Astrocyte (in vitro differentiated cells and primary cell): Measurements from ENCODE around the gene EPB41L1. TPM values are rescaled to one million over a fixed set of nuclear protein-coding genes. Genes with fewer than 3 reads are reported as not detected.

Source experiments
- DNase-seq: peaks from one replicate; pipeline ENCODE4 v3.0.0-alpha.2; 2010; ENCODE audit warnings: low read depth
- FAIRE-seq: peaks from 2 replicates; lab custom pipeline; 2011; peaks lifted over from hg19 to GRCh38; lab: Jason Lieb, UNC
- H2AFZ ChIP-seq: 2 replicates; pipeline ENCODE4 v1.6.0; 2012; ENCODE audit warnings: low read depth, low read length, inconsistent platforms
- H3K27ac ChIP-seq: 2 replicates; pipeline ENCODE4 v1.5.1; 2011; ENCODE audit warnings: low read depth, low read length, inconsistent platforms
- H3K27me3 ChIP-seq: 2 replicates; pipeline ENCODE4 v1.6.0; 2011; ENCODE audit warnings: low read length, inconsistent platforms; ENCODE audit not compliant: insufficient read depth
- H3K36me3 ChIP-seq: 2 replicates; pipeline ENCODE4 v1.5.1; 2011; ENCODE audit warnings: low read length, inconsistent platforms; ENCODE audit not compliant: insufficient read depth
- H3K4me1 ChIP-seq: 2 replicates; pipeline ENCODE4 v1.5.1; 2011; ENCODE audit warnings: low read length, inconsistent platforms; ENCODE audit not compliant: insufficient read depth
- H3K4me2 ChIP-seq: 2 replicates; pipeline ENCODE4 v1.6.0; 2012; ENCODE audit warnings: low read length, inconsistent platforms
- H3K4me3 ChIP-seq: 2 replicates; pipeline ENCODE4 v1.5.1; 2011; ENCODE audit warnings: low read depth, mild to moderate bottlenecking, low read length, inconsistent platforms; ENCODE audit not compliant: insufficient read depth
- H3K79me2 ChIP-seq: 2 replicates; pipeline ENCODE4 v1.6.0; 2012; ENCODE audit warnings: mild to moderate bottlenecking, low read length, inconsistent platforms; ENCODE audit not compliant: insufficient read depth
- H3K9ac ChIP-seq: 2 replicates; pipeline ENCODE4 v1.6.0; 2012; ENCODE audit warnings: mild to moderate bottlenecking, low read length, inconsistent platforms
- H3K9me3 ChIP-seq: 2 replicates; pipeline ENCODE4 v1.5.1; 2012; ENCODE audit warnings: low read depth, mild to moderate bottlenecking, low read length, inconsistent platforms; ENCODE audit not compliant: insufficient read depth
- H4K20me1 ChIP-seq: 2 replicates; pipeline ENCODE4 v1.6.0; 2012; ENCODE audit warnings: low read length, inconsistent platforms; ENCODE audit not compliant: insufficient read depth
- H3K27ac Mint-ChIP-seq: one replicate; pipeline ENCODE4 v1.8.0; 2021; ENCODE audit warnings: mild to moderate bottlenecking, mixed read lengths; ENCODE audit not compliant: unreplicated experiment
- H3K27me3 Mint-ChIP-seq: one replicate; pipeline ENCODE4 v1.8.0; 2021; ENCODE audit warnings: low read depth, mixed read lengths; ENCODE audit not compliant: unreplicated experiment
- H3K36me3 Mint-ChIP-seq: one replicate; pipeline ENCODE4 v1.8.0; 2021; ENCODE audit warnings: low read depth, mixed read lengths; ENCODE audit not compliant: unreplicated experiment
- H3K4me1 Mint-ChIP-seq: one replicate; pipeline ENCODE4 v1.8.0; 2021; ENCODE audit warnings: low read depth, mixed read lengths; ENCODE audit not compliant: unreplicated experiment
- H3K4me3 Mint-ChIP-seq: one replicate; pipeline ENCODE4 v1.8.0; 2021; ENCODE audit warnings: mild to moderate bottlenecking, moderate library complexity, mixed read lengths; ENCODE audit not compliant: unreplicated experiment
- H3K9me3 Mint-ChIP-seq: one replicate; pipeline ENCODE4 v1.8.0; 2021; ENCODE audit warnings: mild to moderate bottlenecking, mixed read lengths; ENCODE audit not compliant: unreplicated experiment
- CTCF ChIP-seq: IDR thresholded peaks from 2 replicates; pipeline ENCODE4 v1.5.1; 2011; ENCODE audit warnings: low read depth, mild to moderate bottlenecking, inconsistent platforms, low read length, moderate library complexity; ENCODE audit not compliant: insufficient read depth
- EZH2 ChIP-seq: IDR thresholded peaks from 2 replicates; pipeline ENCODE4 v1.6.1; 2012; ENCODE audit warnings: mild to moderate bottlenecking, low read length, inconsistent platforms; ENCODE audit not compliant: insufficient read depth
- total RNA-seq: library from RNA; stranded (reverse); gene quantifications from 2 replicates; pipeline ENCODE4 v1.2.1, GENCODE V29; 2021

EPB41L1 gene
- total RNA-seq, 1 donor from 2014 or later: 39.4 TPM

- no peaks in the 10 kb centered on the region for H3K36me3 Mint-ChIP-seq
- H3K4me1 Mint-ChIP-seq: peaks cover 4% of the 10 kb centered on the region
- Histone ChIP-seq H3K27me3 (peaks cover 7% of the 10 kb centered on the region), H3K4me2 (no peak overlapping the region), H3K4me1 (peaks cover 6% of the 10 kb centered on the region), H3K9me3 (no peaks in the 10 kb centered on the region), H3K9ac (no peak overlapping the region), H3K36me3 (no peaks in the 10 kb centered on the region), H3K4me3 (no peak overlapping the region), H3K79me2 (no peaks in the 10 kb centered on the region), H2AFZ (no peak overlapping the region), H3K27ac (no peak overlapping the region), H4K20me1 (peaks cover 31% of the 10 kb centered on the region)
- no peak for DNase-seq
- no peak overlapping the region for H3K27ac Mint-ChIP-seq
- FAIRE-seq: no peak
- no peaks in the 10 kb centered on the region for H3K9me3 Mint-ChIP-seq
- TF ChIP-seq EZH2: no peak
- no peak for TF ChIP-seq CTCF
- H3K27me3 Mint-ChIP-seq: peaks cover 19% of the 10 kb centered on the region
- peak overlapping the region; percentile 18 for H3K4me3 Mint-ChIP-seq
These were observed 1.3 kb upstream of the EPB41L1 start for GRCh38 chr20:36153204-36153603.

- Mint-ChIP-seq H3K27ac (no peak overlapping the region), H3K4me3 (peak overlapping the region; percentile 62), H3K4me1 (peaks cover 6% of the 10 kb centered on the region), H3K36me3 (no peaks in the 10 kb centered on the region), H3K27me3 (peaks cover 15% of the 10 kb centered on the region), H3K9me3 (no peaks in the 10 kb centered on the region)
- peak; percentile 51 for DNase-seq
- H3K27ac ChIP-seq: peak overlapping the region; percentile 7
- H4K20me1 ChIP-seq: peaks cover 39% of the 10 kb centered on the region
- H3K9me3 ChIP-seq: no peaks in the 10 kb centered on the region
- H2AFZ ChIP-seq: peak overlapping the region; percentile 90
- H3K4me2 ChIP-seq: peak overlapping the region; percentile 88
- H3K4me3 ChIP-seq: peak overlapping the region; percentile 62
- H3K79me2 ChIP-seq: no peaks in the 10 kb centered on the region
- H3K27me3 ChIP-seq: peaks cover 3% of the 10 kb centered on the region
- no peaks in the 10 kb centered on the region for H3K36me3 ChIP-seq
- H3K4me1 ChIP-seq: peaks cover 6% of the 10 kb centered on the region
- no peak for FAIRE-seq
- TF ChIP-seq CTCF (no peak), EZH2 (no peak)
- H3K9ac ChIP-seq: peak overlapping the region; percentile 73
These were observed 522 bp upstream of the EPB41L1 start for GRCh38 chr20:36153736-36154699.

- Histone ChIP-seq H3K4me2 (peak overlapping the region; percentile 88), H3K36me3 (no peaks in the 10 kb centered on the region), H4K20me1 (peaks cover 39% of the 10 kb centered on the region), H2AFZ (no peak overlapping the region), H3K4me3 (no peak overlapping the region), H3K27me3 (no peaks in the 10 kb centered on the region), H3K4me1 (peaks cover 6% of the 10 kb centered on the region), H3K9ac (peak overlapping the region; percentile 73), H3K79me2 (no peaks in the 10 kb centered on the region), H3K27ac (no peak overlapping the region), H3K9me3 (no peaks in the 10 kb centered on the region)
- FAIRE-seq (no peak), DNase-seq (no peak)
- Mint-ChIP-seq H3K27ac (no peak overlapping the region), H3K27me3 (peaks cover 9% of the 10 kb centered on the region), H3K36me3 (no peaks in the 10 kb centered on the region), H3K4me1 (peaks cover 6% of the 10 kb centered on the region), H3K9me3 (no peaks in the 10 kb centered on the region), H3K4me3 (peak overlapping the region; percentile 78)
- TF ChIP-seq CTCF (no peak), EZH2 (no peak)
These were observed 1.1 kb downstream of the EPB41L1 start for GRCh38 chr20:36155629-36155971.
